B cell (primary cell): Measurements from ENCODE around the gene ALKBH6. TPM values are rescaled to one million over a fixed set of nuclear protein-coding genes. Genes with fewer than 3 reads are reported as not detected.

Experiments
- ATAC-seq: fragments of 200-7000 bp; cut with Tn5 transposase; one replicate; pipeline ENCODE4 v1.10.0; 2021; ENCODE audit warnings: low read depth, mild to moderate bottlenecking, moderate number of reproducible peaks, moderate library complexity
- CTCF ChIA-PET: fragments of 350-600 bp; sonication (Branson Sonifier 250); formaldehyde crosslinking; loops from one replicate; lab custom pipeline; 2021; ENCODE audit warnings: antibody characterized with exemption, inconsistent platforms; lab: Charles Lee
- POLR2A ChIA-PET: fragments of 350-600 bp; sonication (Branson Sonifier 250); formaldehyde crosslinking; loops from one replicate; lab custom pipeline; 2021; ENCODE audit warnings: antibody characterized with exemption; lab: Charles Lee
- DNase-seq: peaks from one replicate; pipeline ENCODE4 v3.0.0; 2013
- H2AFZ ChIP-seq: 2 replicates; pipeline ENCODE4 v1.6.1; 2012; ENCODE audit warnings: mild to moderate bottlenecking, low read depth, low read length; ENCODE audit not compliant: insufficient read depth, poor library complexity, severe bottlenecking
- H3K27ac ChIP-seq, 2 donors: 1 replicate in 1 of 2; 2 replicates in 1 of 2; pipeline ENCODE4 v1.5.1; 2012 to 2013; ENCODE audit warnings: low read length in 2 of 2, mild to moderate bottlenecking in 2 of 2, moderate library complexity in 1 of 2
- H3K27me3 ChIP-seq, 4 experiments: fragments of 200-600 bp in 1 of 4; sonication (generic) in 1 of 4; replicated peaks in 1 of 4; 1 replicate in 2 of 4; 2 replicates in 2 of 4; pipeline versions ENCODE4 v1.6.1 to v1.7.0; 2013 to 2016; ENCODE audit warnings: low read length in 3 of 4, mild to moderate bottlenecking in 2 of 4, mixed read lengths in 1 of 4, moderate library complexity in 1 of 4; ENCODE audit not compliant: insufficient read depth in 4 of 4, control insufficient read depth in 3 of 4; ENCODE audit errors: control extremely low read depth in 1 of 4
- H3K36me3 ChIP-seq, 2 experiments: replicated peaks in 1 of 2; 1 replicate in 1 of 2; 2 replicates in 1 of 2; pipeline versions ENCODE4 v1.6.1 to v1.7.1; 2013; ENCODE audit warnings: low read length in 1 of 2; ENCODE audit not compliant: insufficient read depth in 2 of 2, control insufficient read depth in 1 of 2; ENCODE audit errors: control extremely low read depth in 1 of 2, extremely low read depth in 1 of 2
- H3K4me1 ChIP-seq, 2 donors: fragments of 200-600 bp in 1 of 2; sonication (generic) in 1 of 2; 1 replicate in 1 of 2; 2 replicates in 1 of 2; pipeline versions ENCODE4 v1.5.1 to v1.6.1; 2013 to 2017; ENCODE audit warnings: low read length in 2 of 2; ENCODE audit not compliant: control insufficient read depth in 2 of 2, insufficient read depth in 2 of 2
- H3K4me2 ChIP-seq: replicated peaks from 2 replicates; pipeline ENCODE3; 2012; ENCODE audit warnings: mild to moderate bottlenecking, low read depth, low read length; ENCODE audit not compliant: poor library complexity, severe bottlenecking
- H3K4me3 ChIP-seq, 5 experiments: fragments of 200-600 bp in 1 of 5; sonication (generic) in 1 of 5; 1 replicate in 3 of 5; 2 replicates in 2 of 5; pipeline versions ENCODE4 v1.5.1 to v1.7.0; 2011 to 2016; ENCODE audit warnings: low read length in 4 of 5, mild to moderate bottlenecking in 4 of 5, low read depth in 2 of 5, control low read depth in 1 of 5, moderate library complexity in 1 of 5; ENCODE audit not compliant: insufficient read depth in 1 of 5; ENCODE audit errors: control extremely low read depth in 1 of 5, extremely low read depth in 1 of 5
- H3K79me2 ChIP-seq: fragments of 200-600 bp; sonication (generic); one replicate; pipeline ENCODE4 v1.6.0; 2016; ENCODE audit warnings: low read length; ENCODE audit not compliant: control insufficient read depth, insufficient read depth
- H3K9ac ChIP-seq: fragments of 200-600 bp; sonication (generic); 2 replicates; pipeline ENCODE4 v1.6.1; 2017; ENCODE audit warnings: mild to moderate bottlenecking, low read length, moderate library complexity
- H3K9me3 ChIP-seq, 3 donors: one replicate each; pipeline versions ENCODE4 v1.6.1 to v1.7.1; 2013; ENCODE audit warnings: low read length in 2 of 3; ENCODE audit not compliant: control insufficient read depth in 2 of 3, insufficient read depth in 1 of 3; ENCODE audit errors: control extremely low read depth in 1 of 3
- H4K20me1 ChIP-seq: 2 replicates; pipeline ENCODE4 v1.6.0; 2012; ENCODE audit warnings: mild to moderate bottlenecking, low read length; ENCODE audit not compliant: insufficient read depth, control insufficient read depth, poor library complexity, severe bottlenecking
- H3K27ac Mint-ChIP-seq: one replicate; pipeline ENCODE4 v1.8.0; 2021; ENCODE audit warnings: mixed read lengths
- H3K27me3 Mint-ChIP-seq: one replicate; pipeline ENCODE4 v1.8.0; 2021; ENCODE audit warnings: mixed read lengths
- H3K4me1 Mint-ChIP-seq: one replicate; pipeline ENCODE4 v1.8.0; 2021; ENCODE audit warnings: mixed read lengths
- H3K4me3 Mint-ChIP-seq: one replicate; pipeline ENCODE4 v1.8.0; 2021; ENCODE audit warnings: mixed read lengths
- H3K9me3 Mint-ChIP-seq: one replicate; pipeline ENCODE4 v1.8.0; 2022; ENCODE audit warnings: mixed read lengths; ENCODE audit not compliant: insufficient read depth
- CTCF ChIP-seq: fragments of 200-600 bp; IDR thresholded peaks from one replicate; pipeline ENCODE4 v1.8.0; 2022; ENCODE audit warnings: antibody characterized with exemption, mild to moderate bottlenecking
- EZH2 ChIP-seq: IDR thresholded peaks from 2 replicates; pipeline ENCODE4 v1.6.1; 2012; ENCODE audit warnings: borderline replicate concordance, low read depth, mild to moderate bottlenecking, moderate library complexity, low read length; ENCODE audit not compliant: insufficient read depth, poor library complexity, severe bottlenecking
- WGBS: methylation state at CpG from one replicate; pipeline ENCODE4 v1.1.5; 2013; ENCODE audit warnings: missing lambda C conversion rate; ENCODE audit not compliant: insufficient coverage; 5-methylcytosine and 5-hydroxymethylcytosine counted together
- intact Hi-C: fragments of 100-400 bp; cut with micrococcal nuclease; formaldehyde crosslinking; loops from one replicate; pipeline ENCODE4 v1.10.0; 2022
- polyA plus RNA-seq: library from polyadenylated mRNA; depleted of rRNA; stranded (reverse); fragments of >200 nt; gene quantifications from 2 replicates; pipeline ENCODE4 v1.2.3, GENCODE V29; 2012
- total RNA-seq, 2 donors: library from RNA; stranded (reverse); fragments of 120-200 nt in 1 of 2; gene quantifications; 1 replicate in 1 of 2; 2 replicates in 1 of 2; pipeline versions ENCODE4 v1.2.3 to v1.2.4, GENCODE V29; 2013 to 2022

Gene ALKBH6
- total and polyA plus RNA-seq, 2 donors (not counting 1 experiment from before 2014, with no cell fraction given): 54.5 to 56.5 TPM

- TF ChIP-seq EZH2: no peak
- TF ChIP-seq CTCF: no peak
- H3K9ac ChIP-seq: no peak overlapping the region
- ChIA-PET POLR2A (interaction anchor here (0.6 kb wide), 1 partner anchor 136 kb away, joined by 4 read pairs; no protein-coding TSS in a partner anchor), CTCF (no interaction called here)
- H3K27me3 ChIP-seq: peaks cover 0 to 10% (median 0%) of the 10 kb centered on the region in 4 experiments
- Mint-ChIP-seq H3K4me1 (peaks cover 12% of the 10 kb centered on the region), H3K9me3 (no peaks in the 10 kb centered on the region), H3K27ac (no peak overlapping the region), H3K4me3 (no peak overlapping the region), H3K27me3 (no peaks in the 10 kb centered on the region)
- no peak overlapping the region for H3K27ac ChIP-seq
- H3K79me2 ChIP-seq: no peaks in the 10 kb centered on the region
- DNase-seq (no peak), ATAC-seq (no peak)
- intact Hi-C loops: no loop called here
- H2AFZ ChIP-seq: no peak overlapping the region
- no peaks in the 10 kb centered on the region for H3K36me3 ChIP-seq
- no peak overlapping the region for H3K4me2 ChIP-seq
- 97% methylated on average over 6 of the region's 6 CpGs for WGBS
- H3K9me3 ChIP-seq: peaks cover 0 to 4% (median 0%) of the 10 kb centered on the region in 3 donors
- H4K20me1 ChIP-seq: no peaks in the 10 kb centered on the region
- H3K4me1 ChIP-seq: peaks cover 9 to 10% of the 10 kb centered on the region in 2 donors
- H3K4me3 ChIP-seq: no peak overlapping the region
Observed at GRCh38 chr19:36031308-36031707, 17.3 kb upstream of the ALKBH6 start.

- CTCF ChIA-PET: no interaction called here
- no peaks in the 10 kb centered on the region for H4K20me1 ChIP-seq
- H3K4me3 ChIP-seq: no peak overlapping the region
- peaks cover 9 to 10% of the 10 kb centered on the region in 2 donors for H3K4me1 ChIP-seq
- H3K27ac Mint-ChIP-seq: no peak overlapping the region
- H2AFZ ChIP-seq: no peak overlapping the region
- H3K27me3 ChIP-seq: peaks cover 0 to 10% (median 0%) of the 10 kb centered on the region in 4 experiments
- WGBS: 96% methylated on average over 4 of the region's 8 CpGs
- H3K9ac ChIP-seq: no peak overlapping the region
- TF ChIP-seq EZH2 (no peak), CTCF (no peak)
- H3K4me1 Mint-ChIP-seq: peaks cover 12% of the 10 kb centered on the region
- POLR2A ChIA-PET: no interaction called here
- H3K9me3 Mint-ChIP-seq: no peaks in the 10 kb centered on the region
- H3K9me3 ChIP-seq: peaks cover 0 to 4% (median 0%) of the 10 kb centered on the region in 3 donors
- H3K36me3 ChIP-seq: no peaks in the 10 kb centered on the region
- intact Hi-C loops: no loop called here
- H3K4me3 Mint-ChIP-seq: no peak overlapping the region
- no peaks in the 10 kb centered on the region for H3K79me2 ChIP-seq
- no peak overlapping the region for H3K27ac ChIP-seq
- ATAC-seq: no peak
- no peak for DNase-seq
- H3K4me2 ChIP-seq: no peak overlapping the region
- H3K27me3 Mint-ChIP-seq: no peaks in the 10 kb centered on the region
Observed at GRCh38 chr19:36030264-36031148, 16.5 kb upstream of the ALKBH6 start.
